Spleen (tissue), 11 donors: ENCODE data around the gene RNH1. TPM values are rescaled to one million over a fixed set of nuclear protein-coding genes. Genes with fewer than 3 reads are reported as not detected.

Experiments
- DNase-seq: peaks from one replicate; pipeline ENCODE4 v3.0.0-alpha.2; 2020
- H3K27ac ChIP-seq, 8 donors: fragments of 200-600 bp; sonication (generic) in 7 of 8; 1 replicate in 4 of 8; 2 replicates in 4 of 8; pipeline versions ENCODE4 v1.5.0 to v1.8.0; 2016 to 2021; ENCODE audit warnings: inconsistent platforms in 4 of 8, mild to moderate bottlenecking in 4 of 8, moderate library complexity in 1 of 8
- H3K27me3 ChIP-seq, 7 donors: fragments of 200-600 bp; sonication (generic) in 6 of 7; replicated peaks in 1 of 7; 1 replicate in 4 of 7; 2 replicates in 3 of 7; pipeline versions ENCODE4 v1.5.0 to v1.8.0; 2016 to 2021; ENCODE audit warnings: inconsistent platforms in 3 of 7, mild to moderate bottlenecking in 1 of 7
- H3K36me3 ChIP-seq, 6 donors: fragments of 200-600 bp; sonication (generic) in 5 of 6; 1 replicate in 4 of 6; 2 replicates in 2 of 6; pipeline versions ENCODE4 v1.5.0 to v1.8.0; 2016 to 2021; ENCODE audit warnings: inconsistent platforms in 2 of 6
- H3K4me1 ChIP-seq, 6 donors: fragments of 200-600 bp; sonication (generic) in 5 of 6; 1 replicate in 3 of 6; 2 replicates in 3 of 6; pipeline versions ENCODE4 v1.5.0 to v1.8.0; 2016 to 2021; ENCODE audit warnings: inconsistent platforms in 3 of 6
- H3K4me3 ChIP-seq, 8 donors: fragments of 200-600 bp; sonication (generic) in 7 of 8; 1 replicate in 4 of 8; 2 replicates in 4 of 8; pipeline versions ENCODE4 v1.5.0 to v1.8.0; 2016 to 2021; ENCODE audit warnings: inconsistent platforms in 4 of 8, mild to moderate bottlenecking in 4 of 8, moderate library complexity in 2 of 8
- H3K9me3 ChIP-seq, 8 donors: fragments of 200-600 bp; sonication (generic) in 7 of 8; 1 replicate in 4 of 8; 2 replicates in 4 of 8; pipeline versions ENCODE4 v1.5.0 to v1.8.0; 2016 to 2021; ENCODE audit warnings: inconsistent platforms in 4 of 8
- POLR2A ChIP-seq, 3 donors: fragments of 450-650 bp; IDR thresholded peaks; one replicate each; pipeline ENCODE4 v1.5.1; 2017; ENCODE audit warnings: antibody characterized with exemption in 3 of 3, mild to moderate bottlenecking in 1 of 3
- POLR2AphosphoS5 ChIP-seq, 3 donors: sonication (generic); formaldehyde crosslinking; IDR thresholded peaks; one replicate each; pipeline ENCODE4 v1.5.1; 2017; ENCODE audit warnings: antibody characterized with exemption in 3 of 3
- WGBS, 5 donors: extraction: QIAGEN DNeasy Blood & Tissue Kit in 3 of 5; methylation state at CpG; one replicate each; pipeline versions ENCODE4 v1.1.5 to v1.1.7; 2013 to 2018; 5-methylcytosine and 5-hydroxymethylcytosine counted together
- intact Hi-C: fragments of 100-400 bp; cut with DNase I; formaldehyde crosslinking; loops from one replicate; pipeline ENCODE4 v1.15.0; 2023; ENCODE audit warnings: low total_unique reads
- polyA plus RNA-seq, 3 donors: library from polyadenylated mRNA; stranded (reverse); fragments of 200-250 nt; gene quantifications; one replicate each; pipeline ENCODE4 v1.2.1, GENCODE V29; 2013
- total RNA-seq, 7 donors: library from RNA; depleted of rRNA in 3 of 7; stranded (reverse); fragments of >200 nt in 3 of 7; fragmentation: NEBNext Ultra II Directional in 4 of 7; extraction: Animal tissue kit (Norgen Biotek cat#: 25700) in 4 of 7; gene quantifications; one replicate each; pipeline versions ENCODE4 v1.1.0 to v1.2.1, GENCODE V29; 2016 to 2021
- TF ChIP-seq, protein P1 (sequence below), 11 experiments: fragments of 200-600 bp in 7 of 11; fragments of 450-650 bp in 4 of 11; sonication (generic) in 4 of 11; IDR thresholded peaks in 8 of 11; conservative IDR thresholded peaks in 3 of 11; 1 replicate in 7 of 11; 2 replicates in 4 of 11; pipeline versions ENCODE4 v1.4.0 to v1.8.0; 2016 to 2021; ENCODE audit warnings: antibody characterized with exemption in 11 of 11, inconsistent platforms in 4 of 11, mild to moderate bottlenecking in 1 of 11
- donor health status: healthy with polysubstance abuse.
- donor health status: DM: no; HTN: no; CAD: no; lungs with moderate emphysema.
- donor health status: DM: no; HTN: no; CAD: no.
- donor health status: Bipolar disorder and iron deficiency.
- donor health status: healthy.
- donor health status: DM: no; HTN: no; CAD: no.
- donor health status: DM: yes; HTN: yes; CAD: no.

The RNH1 gene
- total and polyA plus RNA-seq, 10 donors: 72.8 to 159 (median 145) TPM

DNA sequence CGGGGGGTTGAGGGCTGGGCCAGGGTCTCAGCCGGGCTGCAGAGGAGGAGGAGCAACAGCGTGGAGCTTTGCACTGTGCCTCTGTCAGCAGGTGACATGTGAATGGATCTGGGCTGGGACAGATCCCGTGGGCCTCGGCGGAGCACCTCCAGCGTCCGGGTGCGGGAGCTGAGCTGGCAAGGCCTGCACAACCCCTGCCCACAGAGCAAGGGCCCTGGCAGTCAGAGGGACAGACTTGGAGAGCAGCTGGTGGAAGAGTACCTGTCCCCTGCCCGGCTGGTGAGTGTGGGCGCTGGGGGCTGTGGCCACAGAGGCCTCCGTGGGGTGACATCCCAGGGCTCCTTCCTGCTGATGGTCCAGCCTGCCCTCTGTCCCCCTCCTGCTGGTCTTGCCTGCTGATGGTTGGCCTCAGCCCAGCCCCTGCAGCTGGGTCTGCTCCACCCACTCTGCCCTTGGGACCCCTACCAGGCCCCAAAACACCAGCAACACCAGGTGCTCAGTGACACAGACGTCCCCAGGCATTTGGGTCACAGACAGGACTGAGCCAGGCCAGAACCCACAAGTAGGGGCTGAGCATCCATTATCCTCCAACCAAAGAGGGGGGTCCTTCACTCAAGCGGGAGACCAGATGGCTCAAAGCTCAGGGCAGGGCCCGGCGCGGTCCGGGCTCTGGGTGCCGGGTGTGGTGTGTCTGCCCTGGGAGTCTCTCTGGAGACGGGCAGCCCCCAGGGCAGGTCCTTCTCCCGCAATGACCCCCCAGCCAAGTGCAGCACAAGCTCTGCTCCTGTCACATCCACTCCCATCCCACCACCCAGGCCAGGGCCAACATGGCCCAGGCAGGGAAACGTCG is 33.8 kb upstream of the RNH1 start:
- intact Hi-C loops: no loop called here
- H3K9me3 ChIP-seq: no peaks in the 10 kb centered on the region
- H3K4me3 ChIP-seq: no peak overlapping the region
- TF ChIP-seq POLR2A (IDR thresholded peaks at IDR 0.05) (no peak), POLR2AphosphoS5 (IDR thresholded peaks at IDR 0.05) (no peak)
- TF ChIP-seq, protein P1, sequence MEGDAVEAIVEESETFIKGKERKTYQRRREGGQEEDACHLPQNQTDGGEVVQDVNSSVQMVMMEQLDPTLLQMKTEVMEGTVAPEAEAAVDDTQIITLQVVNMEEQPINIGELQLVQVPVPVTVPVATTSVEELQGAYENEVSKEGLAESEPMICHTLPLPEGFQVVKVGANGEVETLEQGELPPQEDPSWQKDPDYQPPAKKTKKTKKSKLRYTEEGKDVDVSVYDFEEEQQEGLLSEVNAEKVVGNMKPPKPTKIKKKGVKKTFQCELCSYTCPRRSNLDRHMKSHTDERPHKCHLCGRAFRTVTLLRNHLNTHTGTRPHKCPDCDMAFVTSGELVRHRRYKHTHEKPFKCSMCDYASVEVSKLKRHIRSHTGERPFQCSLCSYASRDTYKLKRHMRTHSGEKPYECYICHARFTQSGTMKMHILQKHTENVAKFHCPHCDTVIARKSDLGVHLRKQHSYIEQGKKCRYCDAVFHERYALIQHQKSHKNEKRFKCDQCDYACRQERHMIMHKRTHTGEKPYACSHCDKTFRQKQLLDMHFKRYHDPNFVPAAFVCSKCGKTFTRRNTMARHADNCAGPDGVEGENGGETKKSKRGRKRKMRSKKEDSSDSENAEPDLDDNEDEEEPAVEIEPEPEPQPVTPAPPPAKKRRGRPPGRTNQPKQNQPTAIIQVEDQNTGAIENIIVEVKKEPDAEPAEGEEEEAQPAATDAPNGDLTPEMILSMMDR (IDR thresholded peaks at IDR 0.05 in 8 of 11, conservative IDR thresholded peaks at IDR 0.05 in 3 of 11): no peak
- H3K36me3 ChIP-seq: no peaks in the 10 kb centered on the region
- peak; percentile 74 for DNase-seq
- WGBS, 5 donors: 88 to 95% (median 92%) methylated on average over 12 to 23 of the region's 23 CpGs
- peaks cover 20 to 28% (median 26%) of the 10 kb centered on the region in 6 donors for H3K4me1 ChIP-seq
- H3K27ac ChIP-seq: no peak overlapping the region
- peaks cover 0 to 23% (median 0%) of the 10 kb centered on the region in 7 donors for H3K27me3 ChIP-seq

DNA sequence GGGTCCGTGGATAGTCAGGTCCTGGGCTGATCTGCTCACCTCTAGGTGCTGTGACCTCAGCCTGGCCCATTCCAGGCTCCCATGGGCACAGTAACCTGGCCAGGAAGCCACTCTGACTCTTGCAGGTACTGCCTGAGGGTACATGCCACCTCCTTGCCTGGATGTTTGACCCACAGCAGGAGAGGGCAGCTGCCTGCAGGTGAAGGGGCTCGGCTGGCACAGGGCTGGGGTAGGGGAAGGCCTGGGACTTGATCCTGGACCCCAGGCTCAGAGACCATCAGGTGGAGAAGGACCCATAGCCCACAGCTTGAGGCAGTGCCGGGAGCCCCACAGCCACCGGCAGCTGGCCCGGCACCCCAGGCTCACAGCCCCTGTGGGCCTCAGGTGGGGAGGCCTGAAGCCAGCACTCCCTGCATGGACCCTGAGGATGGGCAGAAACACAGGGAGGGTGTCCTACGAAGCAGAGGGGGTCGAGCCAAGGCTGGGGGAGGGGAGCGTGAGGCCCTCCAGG is 33.0 kb upstream of the RNH1 start:
- H3K4me1 ChIP-seq: peaks cover 20 to 30% (median 28%) of the 10 kb centered on the region in 6 donors
- 85 to 95% (median 92%) methylated on average over 4 to 8 of the region's 8 CpGs for WGBS, 5 donors
- no peak overlapping the region for H3K4me3 ChIP-seq
- no peaks in the 10 kb centered on the region for H3K9me3 ChIP-seq
- TF ChIP-seq, protein P1 (IDR thresholded peaks at IDR 0.05 in 8 of 11, conservative IDR thresholded peaks at IDR 0.05 in 3 of 11): no peak
- H3K36me3 ChIP-seq: no peaks in the 10 kb centered on the region
- peaks cover 0 to 24% (median 0%) of the 10 kb centered on the region in 7 donors for H3K27me3 ChIP-seq
- intact Hi-C loops: no loop called here
- H3K27ac ChIP-seq: no peak overlapping the region
- peak; percentile 72 for DNase-seq

DNA sequence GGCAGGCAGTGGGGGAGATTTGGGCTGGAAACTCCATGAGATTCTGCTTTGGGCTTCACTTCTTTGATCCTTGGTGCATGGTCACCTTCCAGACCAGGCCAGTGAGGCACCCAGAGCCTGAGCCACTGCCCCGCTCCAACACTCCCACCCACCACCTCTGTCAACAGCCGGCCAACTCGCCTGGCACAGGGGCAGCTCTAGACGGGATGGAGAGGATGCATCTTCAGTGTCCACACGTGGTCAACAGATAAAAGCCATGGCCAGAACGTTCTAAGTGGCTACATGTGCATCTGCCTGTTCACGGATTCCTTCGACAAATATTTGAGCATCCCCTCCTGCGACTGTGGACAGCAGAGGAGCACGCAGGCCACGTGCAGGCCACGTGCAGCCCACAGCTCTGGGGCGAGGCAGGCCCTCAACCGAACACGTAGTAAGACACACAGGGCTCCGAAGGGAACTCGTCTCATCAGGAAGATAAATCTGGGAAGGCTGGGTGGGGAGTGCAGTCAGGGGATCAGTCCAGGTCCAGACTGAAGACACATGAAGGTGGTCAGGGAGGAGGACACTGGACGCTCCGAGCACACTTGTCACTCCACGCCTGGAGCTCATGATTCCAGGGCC is 31.5 kb upstream of the RNH1 start:
- H3K27me3 ChIP-seq: peaks cover 0 to 24% (median 0%) of the 10 kb centered on the region in 7 donors
- peak overlapping the region in 1 of 8 donors; percentile 96 for H3K4me3 ChIP-seq
- intact Hi-C loops: no loop called here
- peaks cover 29 to 44% (median 41%) of the 10 kb centered on the region in 6 donors for H3K4me1 ChIP-seq
- DNase-seq: peak; percentile 76
- peaks cover 0 to 4% (median 2%) of the 10 kb centered on the region in 6 donors for H3K36me3 ChIP-seq
- H3K9me3 ChIP-seq: no peaks in the 10 kb centered on the region
- TF ChIP-seq, protein P1 (IDR thresholded peaks at IDR 0.05 in 8 of 11, conservative IDR thresholded peaks at IDR 0.05 in 3 of 11): no peak
- no peak for TF ChIP-seq POLR2A (IDR thresholded peaks at IDR 0.05)
- no peak for TF ChIP-seq POLR2AphosphoS5 (IDR thresholded peaks at IDR 0.05)
- no peak overlapping the region for H3K27ac ChIP-seq
- WGBS, 5 donors: 92 to 96% (median 93%) methylated on average over 20 of the region's 20 CpGs
